Activated T-helper 17 cell treated with anti-CD3 and anti-CD28 coated beads, Interleukin-2, amount 50 U/mL, for 72 hours (primary cell): ENCODE data around the gene FUZ. TPM values are rescaled to one million over a fixed set of nuclear protein-coding genes. Genes with fewer than 3 reads are reported as not detected.

Experiments used
- ATAC-seq: fragments of 150-1000 bp; cut with Tn5 transposase; replicated peaks from 2 replicates; pipeline ENCODE4 v1.10.0; 2021; ENCODE audit warnings: mild to moderate bottlenecking, moderate library complexity
- H3K27ac Mint-ChIP-seq: one replicate; pipeline ENCODE4 v1.8.0; 2022; ENCODE audit warnings: mixed read lengths
- H3K27me3 Mint-ChIP-seq: one replicate; pipeline ENCODE4 v1.8.0; 2022; ENCODE audit warnings: mixed read lengths
- H3K36me3 Mint-ChIP-seq: one replicate; pipeline ENCODE4 v1.8.0; 2022; ENCODE audit warnings: low read depth, mild to moderate bottlenecking, mixed read lengths
- H3K4me1 Mint-ChIP-seq: one replicate; pipeline ENCODE4 v1.8.0; 2022; ENCODE audit warnings: mixed read lengths
- H3K4me3 Mint-ChIP-seq: one replicate; pipeline ENCODE4 v1.8.0; 2022; ENCODE audit warnings: mild to moderate bottlenecking, mixed read lengths
- H3K9me3 Mint-ChIP-seq: one replicate; pipeline ENCODE4 v1.8.0; 2022; ENCODE audit warnings: mixed read lengths
- total RNA-seq, 2 donors: library from RNA; stranded (reverse); gene quantifications; one replicate each; pipeline ENCODE4 v1.2.3, GENCODE V29; 2022

The FUZ gene
- total RNA-seq, 2 donors from 2014 or later = 15.5 to 19.1 TPM

DNA sequence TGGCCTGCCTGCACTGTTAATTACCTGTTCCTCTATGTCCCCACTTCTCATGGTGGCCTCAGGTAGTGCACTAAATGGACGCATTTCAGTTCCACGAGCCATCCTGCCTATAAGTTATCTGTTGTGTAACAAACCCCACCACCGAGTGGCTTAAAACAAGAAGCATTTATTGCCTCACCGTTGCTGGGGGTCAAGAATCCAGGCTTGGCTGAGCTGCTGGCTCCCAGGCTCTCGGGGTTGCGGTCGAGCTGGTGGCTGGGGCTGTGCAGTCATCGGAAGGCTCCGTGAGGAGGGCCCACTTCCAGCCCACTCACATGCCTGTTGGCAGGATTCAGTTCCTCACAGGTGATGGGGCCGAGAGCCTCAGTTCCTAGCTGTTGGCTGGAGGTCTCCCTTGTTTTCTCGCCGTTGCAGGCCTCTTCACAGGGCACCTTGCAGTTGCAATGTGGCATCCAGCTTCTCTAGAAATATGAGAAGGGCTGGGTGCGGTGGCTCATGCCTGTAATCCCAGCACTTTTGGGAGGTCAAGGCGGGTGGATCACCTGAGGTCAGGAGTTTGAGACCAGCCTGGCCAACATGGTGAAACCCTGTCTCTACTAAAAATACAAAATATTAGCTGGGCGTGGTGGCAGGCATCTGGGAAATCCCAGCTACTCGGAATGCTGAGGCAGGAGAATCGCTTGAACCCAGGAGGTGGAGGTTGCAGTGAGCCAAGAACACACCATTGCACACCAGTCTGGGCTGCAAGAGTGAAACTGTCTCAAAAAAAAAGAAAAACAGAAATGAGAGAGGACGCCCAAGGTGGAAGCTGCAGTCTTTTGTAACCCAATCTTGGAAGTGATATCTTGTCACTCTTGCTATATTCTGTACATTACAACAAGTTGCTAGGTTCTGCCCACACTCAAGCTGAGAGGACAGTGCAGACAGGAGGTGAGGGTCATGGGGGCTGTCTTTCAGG is 31.3 kb upstream of the FUZ start:
- no peak for ATAC-seq
- Mint-ChIP-seq H3K27ac (no peak overlapping the region), H3K4me3 (no peak overlapping the region), H3K36me3 (peaks cover 12% of the 10 kb centered on the region), H3K27me3 (no peaks in the 10 kb centered on the region), H3K9me3 (no peaks in the 10 kb centered on the region), H3K4me1 (peaks cover 12% of the 10 kb centered on the region)

DNA sequence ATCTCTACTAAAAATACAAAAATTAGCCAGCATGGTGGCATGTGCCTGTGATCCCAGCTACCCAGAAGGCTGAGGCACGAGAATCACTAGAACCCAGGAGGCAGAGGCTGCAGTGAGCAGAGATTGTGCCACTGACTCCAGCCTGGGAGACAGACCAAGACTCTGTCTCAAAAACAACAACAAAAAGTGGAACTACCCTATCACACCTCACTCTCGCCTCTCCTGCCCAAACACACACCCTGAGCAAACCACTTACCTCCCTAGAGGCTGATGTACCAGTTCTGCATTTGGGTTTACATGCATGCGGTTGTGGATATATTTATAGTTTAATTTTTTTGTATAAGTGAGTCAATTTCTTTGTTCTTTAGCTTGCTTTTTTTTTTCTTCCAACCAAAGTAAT is 30.2 kb upstream of the FUZ start:
- no peak overlapping the region for H3K4me3 Mint-ChIP-seq
- no peaks in the 10 kb centered on the region for H3K27me3 Mint-ChIP-seq
- peaks cover 6% of the 10 kb centered on the region for H3K4me1 Mint-ChIP-seq
- no peaks in the 10 kb centered on the region for H3K9me3 Mint-ChIP-seq
- no peak for ATAC-seq
- H3K36me3 Mint-ChIP-seq = peaks cover 24% of the 10 kb centered on the region
- no peak overlapping the region for H3K27ac Mint-ChIP-seq

DNA sequence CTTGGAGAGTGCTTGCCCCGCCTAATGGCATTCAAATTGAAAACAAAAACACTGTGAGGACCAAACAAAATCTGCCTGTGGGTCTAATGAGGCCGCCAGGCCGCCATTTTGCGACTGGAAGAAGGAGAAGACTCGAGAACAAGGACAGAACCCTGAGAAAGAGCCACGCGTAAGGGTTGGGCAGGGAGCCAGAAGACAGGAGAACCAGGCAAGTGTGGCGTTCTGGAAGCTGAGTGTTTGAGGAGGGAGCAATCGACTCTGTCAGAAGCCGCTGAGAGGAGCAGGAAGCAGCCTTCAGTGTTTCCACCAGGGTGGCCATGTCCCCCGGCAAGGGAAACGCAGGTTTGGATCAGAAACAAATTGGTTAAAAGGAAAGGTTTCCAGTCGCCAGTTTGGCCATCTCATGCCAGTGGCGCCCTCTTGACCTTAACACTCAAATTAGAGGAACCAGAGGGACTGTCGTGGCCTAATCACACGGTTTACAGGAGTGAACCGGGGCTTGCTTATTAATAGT is 27.7 kb upstream of the FUZ start:
- Mint-ChIP-seq H3K36me3 (peaks cover 36% of the 10 kb centered on the region), H3K27me3 (no peaks in the 10 kb centered on the region), H3K4me3 (no peak overlapping the region), H3K27ac (peak overlapping the region; percentile 39), H3K4me1 (peaks cover 5% of the 10 kb centered on the region), H3K9me3 (no peaks in the 10 kb centered on the region)
- ATAC-seq = no peak

DNA sequence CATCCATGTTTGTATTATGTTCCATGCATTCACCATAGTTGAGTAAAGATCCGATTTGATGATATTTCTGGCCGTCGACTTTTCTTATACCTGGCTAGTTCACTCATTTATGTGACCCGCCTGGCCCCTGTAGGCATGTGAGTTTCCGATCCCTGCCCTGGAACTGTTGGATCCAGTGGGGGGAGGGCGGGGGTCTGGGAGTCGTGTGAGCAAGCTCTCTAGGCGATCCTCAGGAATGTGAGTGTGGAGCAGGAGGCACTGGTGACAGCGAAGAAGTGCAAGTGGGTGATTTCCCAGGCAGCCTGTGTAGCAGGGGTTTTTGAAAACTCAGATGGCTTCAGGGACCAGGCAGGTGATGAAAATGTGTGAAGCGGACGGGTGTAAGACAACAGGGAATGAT is 27.2 kb upstream of the FUZ start:
- H3K9me3 Mint-ChIP-seq = no peaks in the 10 kb centered on the region
- no peaks in the 10 kb centered on the region for H3K27me3 Mint-ChIP-seq
- ATAC-seq = no peak
- H3K4me1 Mint-ChIP-seq = peaks cover 5% of the 10 kb centered on the region
- peaks cover 38% of the 10 kb centered on the region for H3K36me3 Mint-ChIP-seq
- H3K27ac Mint-ChIP-seq = peak overlapping the region; percentile 39
- no peak overlapping the region for H3K4me3 Mint-ChIP-seq

DNA sequence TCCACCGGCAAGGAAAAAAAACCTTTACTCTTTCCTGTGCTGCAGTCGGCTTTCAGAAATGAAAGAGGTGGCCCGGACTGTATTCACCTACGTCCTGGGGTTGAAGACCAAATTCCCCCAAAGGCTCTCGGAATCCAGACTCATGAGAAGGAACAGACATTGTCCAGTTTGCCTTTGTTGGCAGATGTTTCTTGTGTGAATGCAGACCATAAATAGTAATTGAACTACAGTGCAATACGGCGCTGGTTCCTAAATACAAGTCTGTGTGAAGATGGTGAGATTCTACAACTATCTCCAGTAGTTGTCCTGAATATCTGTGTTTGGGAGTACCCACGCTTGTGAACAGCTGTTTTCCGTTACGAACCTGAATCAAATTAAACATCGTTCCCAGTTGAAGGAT is 26.6 kb upstream of the FUZ start:
- Mint-ChIP-seq H3K4me1 (peaks cover 5% of the 10 kb centered on the region), H3K36me3 (peaks cover 44% of the 10 kb centered on the region), H3K27ac (no peak overlapping the region), H3K9me3 (no peaks in the 10 kb centered on the region), H3K4me3 (no peak overlapping the region), H3K27me3 (no peaks in the 10 kb centered on the region)
- ATAC-seq = no peak

DNA sequence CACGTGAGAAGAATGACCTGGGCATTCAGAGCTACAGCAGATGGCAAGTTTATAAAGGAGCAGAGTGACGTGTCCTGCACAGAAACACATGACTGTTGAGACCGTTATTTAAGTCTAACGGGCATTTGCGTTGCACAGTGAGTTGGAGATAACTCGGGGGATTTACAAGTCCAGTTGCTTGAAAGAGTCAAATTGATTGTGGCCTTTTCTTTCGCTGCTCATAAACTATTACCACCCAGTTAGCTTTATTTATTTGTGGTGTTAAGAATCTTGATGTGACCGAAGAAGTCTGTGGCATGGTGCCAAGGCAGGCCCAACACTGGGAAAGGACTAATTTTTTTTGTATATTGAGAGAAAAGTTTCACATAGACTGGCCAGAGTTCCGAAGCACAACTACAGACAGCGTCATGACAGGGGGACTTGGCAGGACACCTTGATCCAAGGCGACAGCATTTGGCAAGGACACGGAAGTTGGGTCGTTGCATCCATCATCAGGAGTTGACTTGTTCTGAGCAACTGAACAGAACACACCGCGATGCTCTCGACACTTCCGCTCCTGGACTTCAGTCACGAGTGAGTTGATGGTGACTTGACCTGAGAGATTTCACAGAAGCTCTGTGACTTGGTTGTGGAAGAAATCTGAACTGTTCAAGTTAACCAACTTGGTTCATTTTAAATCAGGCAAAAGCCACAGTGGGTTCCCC is 25.9 kb upstream of the FUZ start:
- H3K27me3 Mint-ChIP-seq = no peaks in the 10 kb centered on the region
- H3K9me3 Mint-ChIP-seq = no peaks in the 10 kb centered on the region
- peaks cover 50% of the 10 kb centered on the region for H3K36me3 Mint-ChIP-seq
- ATAC-seq = no peak
- H3K4me3 Mint-ChIP-seq = no peak overlapping the region
- peaks cover 5% of the 10 kb centered on the region for H3K4me1 Mint-ChIP-seq
- H3K27ac Mint-ChIP-seq = no peak overlapping the region

DNA sequence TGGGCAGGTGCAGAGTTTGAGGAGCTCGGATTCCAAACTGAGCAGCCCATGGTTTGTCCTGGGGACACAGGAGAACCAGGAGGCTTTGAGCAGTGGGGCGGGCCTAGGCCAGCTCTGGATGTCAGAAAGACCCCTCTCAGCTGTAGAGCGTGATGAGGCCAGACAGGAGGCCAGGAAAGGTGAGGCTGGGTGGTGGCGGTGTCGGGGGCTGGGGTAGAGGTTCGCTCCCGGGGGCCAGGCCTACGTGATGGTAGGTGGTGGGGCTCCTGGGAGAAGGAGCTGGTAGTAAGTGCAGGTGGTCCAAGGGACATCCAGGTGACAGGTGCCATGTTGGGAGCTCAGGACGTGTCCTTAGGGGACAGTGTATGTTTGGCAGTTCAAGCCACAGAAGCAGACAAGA is 24.3 kb upstream of the FUZ start:
- Mint-ChIP-seq H3K27ac (no peak overlapping the region), H3K4me1 (peaks cover 5% of the 10 kb centered on the region), H3K36me3 (peaks cover 66% of the 10 kb centered on the region), H3K9me3 (no peaks in the 10 kb centered on the region), H3K4me3 (no peak overlapping the region), H3K27me3 (no peaks in the 10 kb centered on the region)
- ATAC-seq = no peak

DNA sequence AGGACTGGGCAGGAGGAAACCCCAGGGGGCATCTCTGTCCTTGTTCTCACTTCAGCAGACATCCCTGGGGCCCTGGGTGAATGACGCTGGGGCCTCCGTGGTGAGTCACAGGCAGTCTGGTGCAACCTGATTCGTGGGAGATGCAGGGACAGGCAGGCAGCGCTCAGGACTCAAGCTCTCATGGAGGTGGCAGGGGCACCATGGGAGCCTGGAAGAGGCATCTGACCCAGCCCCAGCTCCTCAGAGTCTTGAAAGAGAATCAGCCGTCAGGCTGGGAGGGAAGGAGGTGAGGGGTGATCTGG is 23.9 kb upstream of the FUZ start:
- Mint-ChIP-seq H3K27me3 (no peaks in the 10 kb centered on the region), H3K36me3 (peaks cover 71% of the 10 kb centered on the region), H3K9me3 (no peaks in the 10 kb centered on the region), H3K27ac (no peak overlapping the region), H3K4me1 (peaks cover 5% of the 10 kb centered on the region), H3K4me3 (no peak overlapping the region)
- no peak for ATAC-seq

DNA sequence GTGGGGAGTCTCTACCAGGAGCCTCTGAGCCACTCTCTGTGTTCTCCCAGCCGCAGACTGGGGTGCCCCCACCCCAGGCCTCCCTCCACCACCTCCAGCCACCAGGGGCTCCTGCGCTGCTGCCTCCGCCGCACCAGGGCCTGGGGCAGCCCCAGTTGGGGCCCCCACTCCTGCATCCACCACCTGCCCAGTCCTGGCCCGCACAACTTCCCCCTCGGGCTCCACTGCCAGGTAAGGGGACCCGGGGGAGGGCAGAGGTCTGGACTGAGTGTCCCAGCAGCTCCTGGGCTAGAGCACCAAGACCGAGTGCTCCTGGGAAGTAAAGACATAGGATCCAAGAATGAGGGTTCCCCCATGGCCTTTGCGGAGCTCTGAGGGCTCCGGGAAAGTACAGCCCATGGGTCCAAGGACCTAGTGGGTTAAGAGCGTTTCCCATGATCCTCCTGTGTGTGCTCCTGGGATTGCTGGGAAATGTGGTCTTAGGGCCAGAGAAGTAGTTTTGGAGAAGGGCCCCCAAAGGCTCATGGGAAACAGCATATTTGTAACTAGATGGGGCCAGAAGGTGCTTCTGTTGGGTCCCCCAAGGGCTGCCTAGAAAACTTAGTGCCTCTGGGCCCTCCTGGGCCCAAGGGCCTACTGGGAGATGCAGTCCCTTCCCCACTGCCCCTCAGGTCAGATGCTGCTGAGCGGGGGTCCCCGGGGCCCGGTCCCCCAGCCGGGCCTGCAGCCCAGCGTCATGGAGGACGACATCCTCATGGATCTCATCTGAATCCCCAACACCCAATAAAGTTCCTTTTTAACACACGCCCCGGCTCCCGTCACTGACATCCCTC is 23.3 kb upstream of the FUZ start:
- H3K9me3 Mint-ChIP-seq = no peaks in the 10 kb centered on the region
- ATAC-seq = no peak
- no peak overlapping the region for H3K4me3 Mint-ChIP-seq
- no peaks in the 10 kb centered on the region for H3K27me3 Mint-ChIP-seq
- no peak overlapping the region for H3K27ac Mint-ChIP-seq
- peaks cover 5% of the 10 kb centered on the region for H3K4me1 Mint-ChIP-seq
- peaks cover 74% of the 10 kb centered on the region for H3K36me3 Mint-ChIP-seq

DNA sequence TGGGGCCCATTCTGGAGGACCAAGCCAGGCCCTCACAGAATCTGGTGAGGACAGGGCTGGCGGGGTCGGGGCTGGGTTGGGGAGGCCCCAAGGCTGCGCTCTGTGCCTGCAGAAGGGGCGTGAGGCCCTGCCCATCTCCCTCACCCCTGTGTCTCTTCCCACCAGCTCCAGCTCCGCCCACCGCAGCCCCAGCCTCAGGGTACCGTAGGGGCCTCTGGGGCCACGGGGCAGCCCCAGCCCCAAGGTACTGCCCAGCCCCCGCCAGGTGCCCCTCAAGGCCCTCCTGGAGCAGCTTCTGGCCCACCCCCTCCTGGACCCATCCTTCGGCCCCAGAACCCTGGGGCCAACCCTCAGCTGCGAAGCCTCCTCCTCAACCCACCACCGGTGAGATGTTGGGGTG is 22.5 kb upstream of the FUZ start:
- no peak overlapping the region for H3K4me3 Mint-ChIP-seq
- no peaks in the 10 kb centered on the region for H3K9me3 Mint-ChIP-seq
- H3K27me3 Mint-ChIP-seq = no peaks in the 10 kb centered on the region
- H3K27ac Mint-ChIP-seq = no peak overlapping the region
- peaks cover 5% of the 10 kb centered on the region for H3K4me1 Mint-ChIP-seq
- peaks cover 75% of the 10 kb centered on the region for H3K36me3 Mint-ChIP-seq
- ATAC-seq = no peak

DNA sequence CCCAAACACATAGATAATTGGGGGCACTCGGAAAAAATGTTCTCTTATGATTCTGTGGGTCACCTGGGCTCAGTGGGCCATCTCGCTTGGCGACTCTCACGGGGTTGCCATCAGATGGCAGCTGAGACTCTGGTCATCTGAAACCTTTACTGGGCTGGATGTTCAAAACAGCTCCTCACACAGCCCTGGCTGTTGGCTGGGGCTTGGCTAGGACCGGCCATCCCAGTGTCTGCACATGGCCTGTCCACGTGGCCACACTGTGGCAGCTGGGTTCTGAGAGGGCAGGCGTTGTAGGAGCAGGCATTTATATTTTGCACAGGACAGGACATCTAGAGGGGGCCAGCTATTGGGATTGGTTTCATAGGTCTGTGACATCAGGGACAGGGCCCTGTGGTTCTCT is 20.5 kb upstream of the FUZ start:
- no peak for ATAC-seq
- Mint-ChIP-seq H3K27me3 (no peaks in the 10 kb centered on the region), H3K4me1 (peaks cover 3% of the 10 kb centered on the region), H3K36me3 (peaks cover 56% of the 10 kb centered on the region), H3K4me3 (no peak overlapping the region), H3K27ac (no peak overlapping the region), H3K9me3 (no peaks in the 10 kb centered on the region)

DNA sequence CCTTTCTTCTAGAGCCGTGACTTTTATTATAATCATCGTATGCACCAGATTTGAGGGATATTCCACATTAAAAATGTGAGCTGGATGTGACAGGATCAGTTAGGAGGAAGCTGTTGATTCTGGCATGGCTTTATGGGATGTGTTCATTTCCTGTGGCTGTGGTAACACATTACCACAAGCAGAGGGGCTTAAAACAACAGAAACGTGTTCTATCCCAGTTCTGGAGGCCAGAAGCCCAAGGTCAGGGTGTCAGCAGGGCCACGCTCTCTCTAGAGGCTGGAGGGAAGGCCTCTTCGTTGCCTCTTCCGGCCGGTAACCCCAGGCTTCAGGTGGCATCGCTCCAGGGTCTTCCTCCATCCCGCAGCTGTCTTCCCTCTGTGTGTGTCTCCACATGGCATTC is 19.5 kb upstream of the FUZ start:
- H3K27ac Mint-ChIP-seq = no peak overlapping the region
- H3K4me3 Mint-ChIP-seq = no peak overlapping the region
- no peaks in the 10 kb centered on the region for H3K9me3 Mint-ChIP-seq
- no peaks in the 10 kb centered on the region for H3K4me1 Mint-ChIP-seq
- no peak for ATAC-seq
- no peaks in the 10 kb centered on the region for H3K27me3 Mint-ChIP-seq
- H3K36me3 Mint-ChIP-seq = peaks cover 49% of the 10 kb centered on the region

DNA sequence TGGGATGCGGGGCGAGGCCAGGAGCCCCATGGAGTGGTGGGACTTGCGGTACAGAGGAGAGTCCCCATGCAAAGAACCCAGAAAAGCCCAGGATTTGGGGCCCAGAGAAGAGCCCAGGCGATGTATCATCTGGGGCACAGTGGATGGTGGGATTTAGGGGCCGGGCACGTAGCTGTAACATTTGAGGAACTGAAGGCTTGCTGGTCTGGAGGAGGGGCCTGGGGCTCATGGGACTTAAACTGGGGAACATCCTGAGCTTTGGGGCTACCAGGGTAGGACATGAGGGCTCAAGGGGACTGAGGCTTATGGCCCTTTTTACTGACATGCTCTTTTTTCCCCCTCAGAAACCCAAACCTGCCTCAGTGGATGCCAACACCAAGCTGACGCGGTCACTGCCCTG is 18.5 kb upstream of the FUZ start:
- H3K4me1 Mint-ChIP-seq = no peaks in the 10 kb centered on the region
- H3K9me3 Mint-ChIP-seq = no peaks in the 10 kb centered on the region
- ATAC-seq = no peak
- no peak overlapping the region for H3K4me3 Mint-ChIP-seq
- no peaks in the 10 kb centered on the region for H3K27me3 Mint-ChIP-seq
- H3K36me3 Mint-ChIP-seq = peaks cover 47% of the 10 kb centered on the region
- H3K27ac Mint-ChIP-seq = no peak overlapping the region

DNA sequence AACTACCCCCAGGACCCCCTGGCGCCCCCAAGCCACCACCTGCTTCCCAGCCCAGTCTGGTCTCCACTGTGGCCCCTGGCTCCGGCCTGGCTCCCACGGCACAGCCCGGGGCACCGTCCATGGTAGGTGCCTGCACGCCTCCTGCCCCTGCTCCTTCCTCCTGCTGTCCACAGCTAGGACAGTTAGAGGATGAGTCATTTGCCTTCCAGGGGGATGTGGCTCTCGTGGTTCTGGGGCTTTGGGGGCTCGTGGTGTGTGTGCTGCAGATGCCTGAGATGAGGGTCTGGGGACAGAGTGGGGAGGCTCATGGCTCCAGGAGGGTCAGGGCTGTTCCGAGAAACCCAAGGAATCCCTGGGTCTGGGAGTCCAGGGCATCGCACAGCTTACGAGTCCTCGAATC is 17.7 kb upstream of the FUZ start:
- H3K9me3 Mint-ChIP-seq = no peaks in the 10 kb centered on the region
- no peaks in the 10 kb centered on the region for H3K27me3 Mint-ChIP-seq
- ATAC-seq = no peak
- H3K27ac Mint-ChIP-seq = no peak overlapping the region
- no peak overlapping the region for H3K4me3 Mint-ChIP-seq
- H3K4me1 Mint-ChIP-seq = no peaks in the 10 kb centered on the region
- peaks cover 47% of the 10 kb centered on the region for H3K36me3 Mint-ChIP-seq
